GM18867 (cell line): ENCODE results near the gene PGAM5.
"Not testable (repeated sequence)": the region's sequence is repeated elsewhere in the genome, so short reads cannot be mapped to it uniquely, and the experiment has no call there.

Experiments used
- ATAC-seq: cut with Tn5 transposase; IDR thresholded peaks from one replicate; pipeline ENCODE4 v1.9.1; 2021; ENCODE audit warnings: mild to moderate bottlenecking, moderate library complexity; ENCODE audit not compliant: unreplicated experiment

Gene PGAM5

GRCh38 chr12:132687211-132688164 lies 23.2 kb upstream of the PGAM5 start, which contains the start of the genes POLE and PXMP2:
Gene POLE, minus strand, starts transcription at chr12:132687342. Its CDS starts 27 bp downstream, at chr12:132687315.
Gene PXMP2, plus strand, starts transcription at chr12:132687587. Its CDS starts 84 bp downstream, at chr12:132687671.
- peak; percentile 89 for ATAC-seq

DNA sequence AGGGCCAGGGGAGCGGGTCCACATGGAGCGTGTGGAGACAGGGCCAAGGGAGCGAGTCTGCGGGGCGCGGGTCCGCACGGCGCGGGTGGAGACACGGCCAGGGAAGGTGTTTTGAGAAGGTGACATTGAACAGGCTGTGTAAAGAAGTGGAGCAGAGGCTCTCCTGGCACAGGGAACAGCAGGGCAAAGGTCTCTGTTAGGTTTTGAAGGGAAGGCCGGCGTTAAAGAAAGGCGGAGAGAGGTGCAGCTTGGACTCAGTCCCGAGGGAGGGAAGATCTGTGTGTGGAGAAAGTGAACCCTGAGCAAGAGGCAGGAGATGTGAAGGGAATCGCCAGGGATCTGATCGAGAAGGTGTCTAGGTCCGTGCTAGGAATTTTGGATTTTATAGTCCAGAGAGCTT lies 21.4 kb upstream of the PGAM5 start:
- ATAC-seq: no peak

DNA sequence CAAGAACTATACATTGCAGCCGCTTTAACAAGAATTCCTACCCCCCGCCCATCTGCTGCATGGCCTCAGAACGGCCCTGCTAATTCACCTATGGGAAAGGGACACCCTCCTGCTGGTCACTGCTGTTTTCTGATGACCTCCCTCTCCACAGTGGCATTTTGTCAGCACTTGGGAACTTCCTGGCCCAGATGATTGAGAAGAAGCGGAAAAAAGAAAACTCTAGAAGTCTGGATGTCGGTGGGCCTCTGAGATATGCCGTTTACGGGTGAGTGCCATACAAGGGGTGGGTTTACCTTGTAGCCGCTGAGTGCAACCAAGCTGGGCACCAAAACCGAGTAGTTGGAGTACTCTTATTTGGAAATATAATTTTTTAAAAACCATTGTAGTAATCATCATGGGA lies 20.5 kb upstream of the PGAM5 start:
- ATAC-seq: no peak

DNA sequence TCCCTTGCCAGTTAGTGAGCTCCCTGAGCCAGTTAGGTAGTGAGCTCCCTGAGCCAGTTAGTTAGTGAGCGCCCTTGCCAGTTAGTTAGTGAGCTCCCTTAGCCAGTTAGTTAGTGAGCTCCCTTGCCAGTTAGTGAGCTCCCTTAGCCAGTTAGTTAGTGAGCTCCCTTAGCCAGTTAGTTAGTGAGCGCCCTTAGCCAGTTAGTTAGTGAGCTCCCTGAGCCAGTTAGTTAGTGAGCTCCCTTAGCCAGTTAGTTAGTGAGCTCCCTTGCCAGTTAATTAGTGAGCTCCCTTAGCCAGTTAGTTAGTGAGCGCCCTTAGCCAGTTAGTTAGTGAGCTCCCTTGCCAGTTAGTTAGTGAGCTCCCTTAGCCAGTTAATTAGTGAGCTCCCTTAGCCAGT lies 18.6 kb upstream of the PGAM5 start:
- ATAC-seq: not testable (repeated sequence)

DNA sequence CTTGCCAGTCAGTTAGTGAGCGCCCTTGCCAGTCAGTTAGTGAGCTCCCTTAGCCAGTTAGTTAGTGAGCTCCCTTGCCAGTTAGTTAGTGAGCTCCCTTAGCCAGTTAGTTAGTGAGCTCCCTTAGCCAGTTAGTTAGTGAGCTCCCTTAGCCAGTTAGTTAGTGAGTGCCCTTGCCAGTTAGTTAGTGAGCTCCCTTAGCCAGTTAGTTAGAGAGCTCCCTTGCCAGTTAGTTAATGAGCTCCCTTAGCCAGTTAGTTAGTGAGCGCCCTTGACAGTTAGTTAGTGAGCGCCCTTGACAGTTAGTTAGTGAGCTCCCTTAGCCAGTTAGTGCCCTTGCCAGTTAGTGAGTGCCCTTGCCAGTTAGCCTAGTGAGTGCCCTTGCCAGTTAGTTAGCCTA lies 15.8 kb upstream of the PGAM5 start:
- ATAC-seq: not testable (repeated sequence)

- ATAC-seq: no peak
Measured at GRCh38 chr12:132695431-132695830, 15.2 kb upstream of the PGAM5 start.

GRCh38 chr12:132698341-132698740 lies 12.3 kb upstream of the PGAM5 start:
- ATAC-seq: no peak

DNA sequence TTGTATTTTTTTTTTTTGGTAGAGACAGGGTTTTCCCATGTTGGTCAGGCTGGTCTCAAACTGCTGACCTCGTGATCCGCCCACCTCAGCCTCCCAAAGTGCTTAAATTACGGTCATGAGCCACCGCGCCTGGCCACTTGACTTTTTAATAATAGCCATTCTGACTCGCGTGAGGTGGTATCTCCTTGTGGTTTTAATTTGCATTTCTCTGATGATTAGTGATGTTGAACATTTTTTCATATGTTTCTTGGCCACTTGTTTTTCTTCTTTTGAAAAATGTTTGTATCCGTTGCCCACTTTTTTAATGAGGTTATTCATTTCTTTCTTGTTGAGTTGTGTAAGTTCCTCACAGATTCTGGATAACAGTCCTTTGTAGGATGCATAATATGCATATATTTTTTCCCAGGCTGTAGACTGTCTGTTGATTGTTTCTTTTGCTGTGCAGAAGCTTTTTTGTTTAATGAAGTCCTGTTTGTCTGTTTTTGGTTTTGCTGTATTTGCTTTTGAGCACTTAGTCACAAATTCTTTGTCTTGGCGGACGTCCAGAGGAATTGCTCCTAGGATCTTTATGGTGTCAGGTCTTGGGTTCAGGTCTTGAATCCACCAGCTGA lies 10.3 kb upstream of the PGAM5 start:
- no peak for ATAC-seq

DNA sequence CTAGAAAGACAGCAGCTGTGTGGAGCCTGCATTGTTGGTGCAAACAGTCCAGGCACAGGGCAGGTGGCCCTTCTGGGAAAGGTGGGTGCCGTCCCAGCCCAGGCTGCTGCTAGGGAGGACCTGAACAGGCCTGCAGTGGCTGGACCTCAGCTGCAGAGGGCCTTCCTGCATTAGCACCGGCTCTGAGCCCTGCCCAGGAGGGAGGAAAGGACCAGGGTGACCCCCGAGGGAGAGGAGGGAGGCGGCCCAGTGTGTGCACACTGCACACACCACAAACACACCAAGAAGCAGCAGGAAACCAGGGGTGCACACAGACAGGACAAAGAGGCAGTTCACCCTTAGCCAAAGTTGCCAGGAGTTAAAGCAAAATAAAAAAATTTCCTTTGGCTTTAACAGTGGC lies 8.0 kb upstream of the PGAM5 start:
- no peak for ATAC-seq

DNA sequence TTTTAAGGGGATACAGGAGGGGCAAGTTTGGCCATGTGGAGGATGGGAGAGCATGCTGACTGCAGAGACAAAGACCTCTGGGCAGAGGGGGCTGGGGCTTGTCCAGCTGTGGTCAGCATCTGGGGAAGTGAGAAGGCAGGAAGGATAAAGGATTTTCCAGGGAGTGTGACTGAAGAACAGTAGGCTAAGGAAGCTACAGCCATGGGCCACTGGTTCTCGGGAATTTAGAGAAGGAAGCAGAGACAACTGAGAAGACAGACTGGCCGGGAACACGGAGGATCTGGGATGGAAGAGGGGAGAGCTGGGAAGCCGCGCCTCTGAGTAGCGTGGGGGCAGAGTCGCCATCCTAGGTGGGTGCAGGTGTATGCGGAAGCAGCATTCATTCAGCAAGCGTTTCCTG lies 7.0 kb upstream of the PGAM5 start:
- no peak for ATAC-seq

DNA sequence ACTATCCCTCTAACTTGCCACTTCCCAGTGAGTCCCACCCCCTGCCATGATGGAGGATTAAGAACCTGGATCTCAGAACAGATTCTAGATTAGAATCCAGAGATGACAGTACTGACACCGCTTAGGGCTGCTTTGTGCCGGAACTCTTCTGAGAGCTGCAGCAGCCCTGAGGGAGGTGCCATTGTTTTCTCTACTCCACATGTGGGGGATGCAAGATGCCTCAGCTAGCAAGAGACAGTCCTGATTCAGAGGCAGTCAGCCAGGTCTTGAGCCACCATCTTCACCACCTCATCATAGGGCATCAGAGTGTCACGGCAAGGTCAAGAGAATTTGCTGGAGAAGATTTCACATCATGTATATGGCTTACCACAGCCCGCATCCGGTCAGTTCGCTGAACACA lies 3.4 kb upstream of the PGAM5 start:
- ATAC-seq: no peak

DNA sequence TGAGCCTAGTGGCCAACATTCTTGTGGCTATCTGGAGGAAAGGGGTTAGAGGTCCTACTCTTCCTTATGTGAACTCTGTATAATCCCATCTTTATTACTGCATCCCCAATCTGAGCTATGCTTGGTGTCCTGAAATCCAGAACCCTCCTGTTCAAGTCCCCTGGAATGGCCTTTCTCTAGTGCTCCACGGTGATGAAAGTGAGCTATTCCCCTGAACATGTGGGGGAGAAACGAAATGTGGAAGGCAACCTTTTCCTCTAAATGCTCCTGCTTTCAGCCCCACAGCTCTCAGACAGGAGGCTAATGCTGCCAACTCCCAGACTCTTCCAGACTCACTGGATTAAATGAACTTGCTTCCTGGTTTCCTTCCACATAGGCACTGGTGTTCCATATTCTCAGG lies 2.5 kb upstream of the PGAM5 start:
- no peak for ATAC-seq

- peak; percentile 26 for ATAC-seq
Measured at GRCh38 chr12:132710043-132710404, 618 bp upstream of the PGAM5 start.

- peak; percentile 5 for ATAC-seq
Measured at GRCh38 chr12:132711080-132711843, 620 bp downstream of the PGAM5 start.

DNA sequence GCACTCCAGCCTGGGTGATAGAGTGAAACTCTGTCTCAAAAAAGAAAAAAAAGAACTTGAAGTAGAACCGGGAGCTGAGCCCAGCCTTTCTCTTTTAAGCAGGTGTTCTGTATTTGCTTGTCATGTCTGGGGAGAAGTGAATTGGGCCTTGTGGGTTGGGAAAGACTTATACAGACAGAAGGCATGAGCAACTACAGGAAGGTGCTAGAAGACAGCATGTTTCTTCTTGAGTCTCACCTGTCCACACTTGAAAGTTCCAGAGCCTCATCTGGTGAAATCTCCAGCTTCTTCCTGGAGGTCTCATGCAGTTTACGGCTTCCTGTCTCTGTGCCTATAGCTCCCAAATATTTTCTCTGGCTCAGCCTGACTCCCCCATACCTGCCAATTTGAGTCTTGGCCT lies 2.5 kb downstream of the PGAM5 start:
- no peak for ATAC-seq

GRCh38 chr12:132715874-132716273 lies 5.2 kb downstream of the PGAM5 start:
- ATAC-seq: no peak

DNA sequence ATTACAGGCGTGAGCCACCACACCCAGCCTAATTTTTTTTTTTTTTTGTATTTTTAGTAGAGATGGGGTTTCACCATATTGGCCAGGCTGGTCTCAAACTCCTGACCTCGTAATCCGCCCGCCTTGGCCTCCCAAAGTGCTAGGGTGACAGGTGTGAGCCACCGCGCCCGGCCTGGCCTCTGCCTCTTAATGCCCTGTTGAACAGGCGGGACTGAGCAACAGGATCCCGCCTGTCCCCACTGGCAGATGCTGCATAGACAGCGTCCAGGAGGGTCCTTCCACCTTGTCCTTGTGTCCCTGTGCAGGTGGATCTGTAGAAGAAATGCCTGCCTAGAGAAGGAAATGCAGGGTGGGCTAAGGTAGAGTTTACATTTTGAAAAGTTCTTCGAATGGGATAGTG lies 5.7 kb downstream of the PGAM5 start:
- ATAC-seq: no peak

DNA sequence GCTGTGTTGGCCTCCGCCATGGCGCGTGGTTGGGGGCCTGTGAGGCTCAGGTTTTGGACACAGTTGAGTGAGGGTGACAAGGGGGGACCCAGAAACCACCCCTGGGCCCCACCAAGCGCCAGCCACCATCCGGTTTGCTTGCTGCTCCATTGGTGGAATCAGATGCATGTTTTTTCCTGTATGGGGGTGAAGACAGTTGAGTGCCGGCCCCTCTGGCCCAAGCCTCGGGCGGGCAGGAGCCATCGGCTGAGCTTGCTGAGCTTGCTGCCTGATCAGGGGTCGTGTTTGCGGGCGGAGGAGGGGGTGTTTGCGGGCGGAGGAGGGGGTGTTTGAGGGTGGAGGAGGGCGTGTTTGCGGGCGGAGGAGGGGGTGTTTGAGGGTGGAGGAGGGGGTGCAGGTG lies 6.4 kb downstream of the PGAM5 start:
- no peak for ATAC-seq

DNA sequence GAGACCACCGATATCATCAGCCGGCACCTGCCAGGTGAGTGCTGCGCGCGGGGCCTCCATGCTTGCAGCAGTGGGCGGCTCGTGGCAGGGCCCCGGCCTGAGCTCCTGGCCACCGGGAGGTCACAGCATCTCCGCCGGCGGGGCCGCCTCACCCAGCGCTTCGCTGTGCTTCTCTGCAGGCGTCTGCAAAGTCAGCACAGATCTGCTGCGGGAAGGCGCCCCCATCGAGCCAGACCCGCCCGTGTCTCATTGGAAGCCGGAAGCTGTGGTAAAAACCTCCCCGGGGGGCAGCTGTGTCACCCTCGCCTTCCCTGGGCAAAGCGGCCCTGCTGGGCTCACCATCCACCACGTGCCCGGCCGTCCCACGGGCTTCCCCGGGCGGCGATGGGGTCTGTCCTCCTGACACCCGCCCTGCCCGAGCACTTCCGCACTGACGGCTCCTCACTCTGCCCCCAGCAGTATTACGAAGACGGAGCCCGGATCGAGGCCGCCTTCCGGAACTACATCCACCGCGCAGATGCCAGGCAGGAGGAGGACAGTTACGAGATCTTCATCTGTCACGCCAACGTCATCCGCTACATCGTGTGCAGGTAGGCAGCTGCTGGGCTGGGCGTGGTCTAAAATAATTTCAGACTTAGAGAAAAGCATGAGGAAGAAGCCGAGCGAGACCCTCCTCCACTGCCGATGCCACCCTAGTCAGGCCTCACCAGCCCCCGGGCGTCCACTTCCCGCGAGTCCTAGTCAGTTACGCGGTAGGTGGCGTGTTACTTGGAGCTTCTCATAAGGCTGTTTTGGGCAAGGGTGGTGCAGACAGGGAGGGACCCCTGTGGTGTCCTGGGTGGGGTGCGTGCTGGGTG lies 7.1 kb downstream of the PGAM5 start:
- ATAC-seq: no peak

- no peak for ATAC-seq
Measured at GRCh38 chr12:132718644-132719043, 8.0 kb downstream of the PGAM5 start.
